Measurements from ENCODE around the gene SLC38A10. TPM values are rescaled to one million over a fixed set of nuclear protein-coding genes. Genes with fewer than 3 reads are reported as not detected.

The SLC38A10 gene
- total RNA-seq, 1 donor from 2014 or later = 87.3 TPM

DNA sequence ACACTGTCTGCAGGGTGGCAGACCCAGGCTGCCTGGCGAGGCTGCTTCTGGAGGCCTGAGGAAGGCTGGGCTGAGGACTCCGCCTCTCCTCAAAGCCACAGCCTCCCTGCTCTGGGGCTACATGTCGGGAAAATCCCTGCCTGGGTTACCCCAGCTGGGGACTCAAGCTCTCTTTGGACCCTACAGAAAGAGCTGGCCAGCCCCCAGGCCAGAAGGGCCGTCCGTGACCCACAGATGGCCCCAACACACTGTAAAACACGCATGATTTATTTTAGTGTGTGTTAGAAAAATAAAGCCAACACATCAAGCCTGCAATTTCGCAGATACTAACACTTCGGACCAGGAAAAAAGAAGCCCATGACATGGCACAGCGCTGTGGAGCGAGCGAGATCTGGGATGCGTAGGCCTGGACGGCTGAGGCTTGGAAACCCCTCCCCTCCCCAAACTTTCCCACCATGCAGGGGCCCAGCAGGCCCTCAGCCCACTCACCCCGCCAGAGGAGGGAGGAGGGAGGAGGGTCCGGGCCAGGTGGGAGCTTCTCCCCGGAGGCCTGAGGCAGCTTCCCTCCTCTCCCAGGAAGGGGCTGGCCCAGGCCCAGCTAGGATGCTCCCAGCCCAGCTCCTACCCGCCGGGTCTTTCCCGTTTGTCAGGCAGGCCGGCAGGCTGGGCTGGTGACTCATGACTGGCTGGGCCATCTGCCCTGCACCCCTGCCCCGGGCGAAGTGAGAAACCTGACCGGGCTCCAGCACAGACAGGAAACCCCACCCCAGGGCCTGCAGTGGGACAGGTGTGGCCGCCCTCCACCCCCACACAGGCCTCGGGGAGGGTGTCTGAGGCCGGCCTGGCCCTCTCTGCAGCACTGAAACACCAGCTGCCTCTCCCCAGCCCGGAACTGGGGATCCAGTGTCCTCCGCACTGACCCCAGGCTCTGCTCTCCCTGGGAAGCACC, 34.1 kb upstream of the SLC38A10 start:
- no peaks in the 10 kb centered on the region for H3K27me3 ChIP-seq
- TF ChIP-seq, protein P1, sequence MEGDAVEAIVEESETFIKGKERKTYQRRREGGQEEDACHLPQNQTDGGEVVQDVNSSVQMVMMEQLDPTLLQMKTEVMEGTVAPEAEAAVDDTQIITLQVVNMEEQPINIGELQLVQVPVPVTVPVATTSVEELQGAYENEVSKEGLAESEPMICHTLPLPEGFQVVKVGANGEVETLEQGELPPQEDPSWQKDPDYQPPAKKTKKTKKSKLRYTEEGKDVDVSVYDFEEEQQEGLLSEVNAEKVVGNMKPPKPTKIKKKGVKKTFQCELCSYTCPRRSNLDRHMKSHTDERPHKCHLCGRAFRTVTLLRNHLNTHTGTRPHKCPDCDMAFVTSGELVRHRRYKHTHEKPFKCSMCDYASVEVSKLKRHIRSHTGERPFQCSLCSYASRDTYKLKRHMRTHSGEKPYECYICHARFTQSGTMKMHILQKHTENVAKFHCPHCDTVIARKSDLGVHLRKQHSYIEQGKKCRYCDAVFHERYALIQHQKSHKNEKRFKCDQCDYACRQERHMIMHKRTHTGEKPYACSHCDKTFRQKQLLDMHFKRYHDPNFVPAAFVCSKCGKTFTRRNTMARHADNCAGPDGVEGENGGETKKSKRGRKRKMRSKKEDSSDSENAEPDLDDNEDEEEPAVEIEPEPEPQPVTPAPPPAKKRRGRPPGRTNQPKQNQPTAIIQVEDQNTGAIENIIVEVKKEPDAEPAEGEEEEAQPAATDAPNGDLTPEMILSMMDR (IDR thresholded peaks at IDR 0.05) = no peak
- H3K4me3 ChIP-seq = peak overlapping the region; percentile 11
- ATAC-seq = peak; percentile 79
- peak; percentile 94 for DNase-seq
- no peaks in the 10 kb centered on the region for H3K9me3 ChIP-seq
- no peaks in the 10 kb centered on the region for H3K36me3 ChIP-seq
- H3K27ac ChIP-seq = peak overlapping the region; percentile 81
- H3K4me1 ChIP-seq = peaks cover 45% of the 10 kb centered on the region
- intact Hi-C loops (cut with DNase I) = no loop called here

DNA sequence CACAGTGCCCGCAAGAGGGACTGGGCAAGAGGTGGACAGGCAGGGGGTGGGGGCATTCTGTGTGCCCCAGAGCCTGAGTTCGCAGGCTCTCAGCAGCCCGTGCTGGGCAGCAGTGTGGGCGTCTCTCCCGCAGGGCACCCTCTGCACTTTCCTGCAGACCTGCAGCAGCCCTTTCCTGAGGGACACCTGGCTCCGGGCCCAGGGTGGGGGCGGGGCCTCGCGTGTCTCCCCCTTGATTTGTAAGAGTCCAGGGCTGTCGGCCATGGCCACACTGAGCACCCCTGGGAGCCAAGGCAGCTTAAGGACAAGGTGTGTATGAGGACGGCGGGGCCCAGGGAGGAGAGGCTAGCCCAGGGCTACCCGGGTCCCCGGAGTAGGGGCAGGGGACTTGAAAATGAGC, 33.4 kb upstream of the SLC38A10 start:
- Histone ChIP-seq H3K9me3 (no peaks in the 10 kb centered on the region), H3K27me3 (no peaks in the 10 kb centered on the region), H3K4me1 (peaks cover 48% of the 10 kb centered on the region), H3K4me3 (no peak overlapping the region), H3K27ac (peak overlapping the region; percentile 81), H3K36me3 (no peaks in the 10 kb centered on the region)
- intact Hi-C loops (cut with DNase I) = no loop called here
- DNase-seq = peak; percentile 83
- TF ChIP-seq, protein P1 (IDR thresholded peaks at IDR 0.05) = no peak
- ATAC-seq = peak; percentile 0

GRCh38 chr17:81325714-81326358, 30.7 kb upstream of the SLC38A10 start:
- DNase-seq (no peak), ATAC-seq (no peak)
- Histone ChIP-seq H3K9me3 (no peaks in the 10 kb centered on the region), H3K4me1 (peaks cover 48% of the 10 kb centered on the region), H3K27me3 (no peaks in the 10 kb centered on the region), H3K4me3 (no peak overlapping the region), H3K36me3 (no peaks in the 10 kb centered on the region), H3K27ac (no peak overlapping the region)
- intact Hi-C loops (cut with DNase I) = no loop called here
- TF ChIP-seq, protein P1 (IDR thresholded peaks at IDR 0.05) = no peak

DNA sequence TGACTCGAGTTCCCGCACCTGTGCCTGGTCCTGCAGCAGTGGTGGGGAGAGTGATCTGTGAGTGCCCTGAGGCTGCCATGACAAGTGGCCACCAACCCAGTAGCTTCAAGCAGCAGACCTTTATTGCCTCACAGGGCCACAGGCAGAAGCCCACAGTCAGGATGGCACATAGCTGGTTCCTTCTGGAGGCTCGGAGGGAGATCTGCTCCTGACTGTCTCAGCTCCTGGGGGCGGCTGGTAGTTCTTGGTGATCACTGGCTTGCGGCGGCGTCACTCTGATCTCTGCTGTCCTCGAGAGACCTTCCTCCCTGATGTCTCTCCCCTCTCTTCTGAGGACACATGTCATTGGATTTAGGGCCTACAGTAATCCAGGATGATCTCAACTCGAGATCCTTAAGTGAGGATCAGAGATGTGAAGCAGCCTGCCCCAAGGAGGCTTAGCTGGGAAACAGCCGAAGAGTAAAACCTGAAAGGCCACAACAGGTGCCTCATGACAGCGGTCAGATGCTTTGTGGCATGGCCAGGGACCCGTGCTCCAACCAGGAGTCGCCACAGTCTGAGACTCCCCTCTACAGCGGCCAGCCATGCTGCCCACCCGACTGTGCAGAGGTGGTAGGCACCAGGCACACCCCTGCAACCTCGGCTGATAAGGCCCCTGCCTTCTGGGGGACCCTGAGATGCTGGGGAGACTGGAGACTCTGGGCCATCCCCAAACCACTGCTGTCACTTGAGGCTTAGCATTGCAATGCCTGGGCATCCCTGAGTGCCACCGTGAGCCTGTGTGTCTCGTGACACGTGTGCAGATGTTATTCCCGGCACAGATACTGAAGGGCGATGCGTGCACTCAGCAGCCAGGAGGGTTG, 30.0 kb upstream of the SLC38A10 start:
- DNase-seq (no peak), ATAC-seq (no peak)
- Histone ChIP-seq H3K4me3 (no peak overlapping the region), H3K4me1 (peaks cover 47% of the 10 kb centered on the region), H3K9me3 (no peaks in the 10 kb centered on the region), H3K36me3 (no peaks in the 10 kb centered on the region), H3K27me3 (no peaks in the 10 kb centered on the region), H3K27ac (no peak overlapping the region)
- intact Hi-C loops (cut with DNase I) = no loop called here
- TF ChIP-seq, protein P1 (IDR thresholded peaks at IDR 0.05) = no peak

- H3K9me3 ChIP-seq = no peaks in the 10 kb centered on the region
- intact Hi-C loops (cut with DNase I) = no loop called here
- ATAC-seq (no peak), DNase-seq (no peak)
- no peaks in the 10 kb centered on the region for H3K36me3 ChIP-seq
- peaks cover 39% of the 10 kb centered on the region for H3K4me1 ChIP-seq
- H3K4me3 ChIP-seq = no peak overlapping the region
- no peak overlapping the region for H3K27ac ChIP-seq
- H3K27me3 ChIP-seq = no peaks in the 10 kb centered on the region
- TF ChIP-seq, protein P1 (IDR thresholded peaks at IDR 0.05) = no peak
These were observed 29.2 kb upstream of the SLC38A10 start for GRCh38 chr17:81324177-81324850.

Measured in upper lobe of right lung (tissue), 1 donor.